HepG2 (cell line): Measurements from ENCODE around the gene ONECUT1. TPM values are rescaled to one million over a fixed set of nuclear protein-coding genes. Genes with fewer than 3 reads are reported as not detected.

Experiments used
- ATAC-seq: fragments of 200-7000 bp; cut with Tn5 transposase; 3 replicates; pipeline ENCODE4 v1.9.1; 2020; ENCODE audit warnings: mild to moderate bottlenecking, moderate library complexity
- BruUV-seq: library from RNA; stranded (reverse); fragments of 400-500 nt; replicated peaks from 2 replicates; lab custom pipeline; 2021; lab: Mats Ljungman, UMichigan
- CTCF ChIA-PET: fragments of 300-600 bp; formaldehyde crosslinking; extraction: SDS; loops from one replicate; lab custom pipeline; 2021; ENCODE audit warnings: low total read pairs, inconsistent platforms, low intra/inter-chr PET ratio; lab: Yijun Ruan, JAX
- POLR2A ChIA-PET: fragments of 350-600 bp; sonication (Branson Sonifier 250); formaldehyde crosslinking; loops from one replicate; lab custom pipeline; 2020; ENCODE audit warnings: antibody characterized with exemption, inconsistent platforms; lab: Yijun Ruan, JAX
- DNase-seq: peaks from one replicate; pipeline ENCODE4 v3.0.0-alpha.2; 2015; ENCODE audit warnings: low spot score
- FAIRE-seq: peaks from 3 replicates; lab custom pipeline; 2011; peaks lifted over from hg19 to GRCh38; lab: Jason Lieb, UNC
- H2AFZ ChIP-seq: one replicate; pipeline ENCODE4 v1.6.1; 2011; ENCODE audit warnings: low read length, inconsistent platforms
- H3K27ac ChIP-seq: fragments of 300-600 bp; 3 replicates; pipeline ENCODE4 v1.8.0; 2011; ENCODE audit warnings: mixed run types, mild to moderate bottlenecking, mixed read lengths, low read length, inconsistent platforms; ENCODE audit not compliant: insufficient read depth; ENCODE audit errors: extremely low read length
- H3K27me3 ChIP-seq, 2 experiments: fragments of 200-600 bp in 1 of 2; 2 replicates in 1 of 2; 3 replicates in 1 of 2; pipeline versions ENCODE4 v1.6.0 to v1.8.0; 2011; ENCODE audit warnings: low read length in 2 of 2, mild to moderate bottlenecking in 2 of 2, moderate library complexity in 2 of 2, inconsistent platforms in 1 of 2; ENCODE audit not compliant: insufficient read depth in 2 of 2, control insufficient read depth in 1 of 2
- H3K36me3 ChIP-seq, 2 experiments: fragments of 200-600 bp in 1 of 2; replicated peaks in 1 of 2; 2 replicates in 1 of 2; 3 replicates in 1 of 2; pipeline versions ENCODE4 v1.5.1 to v1.8.0; 2011; ENCODE audit warnings: low read length in 2 of 2, inconsistent platforms in 1 of 2; ENCODE audit not compliant: insufficient read depth in 2 of 2, control insufficient read depth in 1 of 2
- H3K4me1 ChIP-seq: 2 replicates; pipeline ENCODE4 v1.5.1; 2012; ENCODE audit warnings: low read length, inconsistent platforms; ENCODE audit not compliant: insufficient read depth
- H3K4me2 ChIP-seq: 2 replicates; pipeline ENCODE4 v1.6.0; 2011; ENCODE audit warnings: low read depth, low read length, inconsistent platforms
- H3K4me3 ChIP-seq, 3 experiments: fragments of 200-600 bp in 1 of 3; sonication (generic), shearing (Covaris generic) in 1 of 3; replicated peaks in 1 of 3; 2 replicates each; pipeline ENCODE4 v1.5.1; 2011 to 2016; ENCODE audit warnings: low read length in 3 of 3, inconsistent platforms in 2 of 3, low read depth in 2 of 3, mild to moderate bottlenecking in 2 of 3, control low read depth in 1 of 3, mixed read lengths in 1 of 3; ENCODE audit not compliant: insufficient read depth in 1 of 3
- H3K79me2 ChIP-seq: one replicate; pipeline ENCODE4 v1.6.1; 2011; ENCODE audit warnings: low read length, inconsistent platforms; ENCODE audit not compliant: insufficient read depth
- H3K9ac ChIP-seq: 2 replicates; pipeline ENCODE4 v1.6.0; 2011; ENCODE audit warnings: mild to moderate bottlenecking, low read depth, low read length, inconsistent platforms; ENCODE audit not compliant: insufficient read depth
- H3K9me3 ChIP-seq: 2 replicates; pipeline ENCODE4 v1.5.1; 2012; ENCODE audit warnings: mild to moderate bottlenecking, low read length
- H4K20me1 ChIP-seq: 2 replicates; pipeline ENCODE4 v1.6.0; 2011; ENCODE audit warnings: inconsistent platforms, mild to moderate bottlenecking, low read length, moderate library complexity; ENCODE audit not compliant: insufficient read depth
- ARID3A ChIP-seq: IDR thresholded peaks from 2 replicates; pipeline ENCODE4 v1.6.1; 2012; ENCODE audit warnings: low read depth, low read length, improper control_type of control experiment
- ARNT ChIP-seq: fragments of 450-650 bp; IDR thresholded peaks from 2 replicates; pipeline ENCODE4 v1.6.1; 2017
- ATAD3A ChIP-seq: sonication (generic); formaldehyde crosslinking; IDR thresholded peaks from 2 replicates; pipeline ENCODE4 v1.4.0; 2020; ENCODE audit warnings: missing genetic modification reagents
- BRD4 ChIP-seq: sonication (generic); formaldehyde crosslinking; IDR thresholded peaks from 2 replicates; pipeline ENCODE4 v1.4.0; 2020; ENCODE audit warnings: missing genetic modification reagents
- CREBL2 ChIP-seq: sonication (generic); formaldehyde crosslinking; IDR thresholded peaks from 2 replicates; pipeline ENCODE4 v1.8.1; 2023; ENCODE audit warnings: missing genetic modification reagents, mild to moderate bottlenecking, borderline replicate concordance
- GLMP ChIP-seq: sonication (generic); formaldehyde crosslinking; IDR thresholded peaks from 2 replicates; pipeline ENCODE4 v1.9.0; 2021; ENCODE audit warnings: missing genetic modification reagents, mild to moderate bottlenecking, borderline replicate concordance
- IKZF5 ChIP-seq: IDR thresholded peaks from 2 replicates; pipeline ENCODE4 v1.6.1; 2018; ENCODE audit warnings: missing genetic modification reagents, mild to moderate bottlenecking, missing compliant biosample characterization
- ISX ChIP-seq: sonication (generic); formaldehyde crosslinking; conservative IDR thresholded peaks from 2 replicates; pipeline ENCODE4 v1.5.0; 2020; ENCODE audit warnings: missing genetic modification reagents
- MAFK ChIP-seq, 2 experiments: IDR thresholded peaks in 1 of 2; conservative IDR thresholded peaks in 1 of 2; 2 replicates each; pipeline ENCODE4 v1.6.1; 2011; ENCODE audit warnings: improper control_type of control experiment in 2 of 2, low read length in 2 of 2
- MXD1 ChIP-seq: sonication (generic); formaldehyde crosslinking; IDR thresholded peaks from 2 replicates; pipeline ENCODE4 v1.4.0; 2020; ENCODE audit warnings: mild to moderate bottlenecking, missing genetic modification reagents
- NFYC ChIP-seq: IDR thresholded peaks from 2 replicates; pipeline ENCODE4 v1.6.1; 2016; ENCODE audit warnings: missing genetic modification reagents, missing compliant biosample characterization
- SKIL ChIP-seq: sonication (generic); formaldehyde crosslinking; IDR thresholded peaks from 2 replicates; pipeline ENCODE4 v1.8.0; 2022; ENCODE audit warnings: missing genetic modification reagents, mild to moderate bottlenecking, moderate library complexity, borderline replicate concordance
- ZFP41 ChIP-seq: sonication (generic); formaldehyde crosslinking; IDR thresholded peaks from 2 replicates; pipeline ENCODE4 v1.4.0; 2020; ENCODE audit warnings: mild to moderate bottlenecking, missing genetic modification reagents, borderline replicate concordance
- ZNF598 ChIP-seq: sonication (generic); formaldehyde crosslinking; IDR thresholded peaks from 2 replicates; pipeline ENCODE4 v1.5.1; 2020; ENCODE audit warnings: mild to moderate bottlenecking, missing genetic modification reagents, borderline replicate concordance
- ZNF737 ChIP-seq: sonication (generic); formaldehyde crosslinking; IDR thresholded peaks from 2 replicates; pipeline ENCODE4 v1.5.0; 2020; ENCODE audit warnings: missing genetic modification reagents, mild to moderate bottlenecking, borderline replicate concordance
- WGBS: methylation state at CpG from one replicate; pipeline ENCODE4 v1.1.6; 2017; ENCODE audit warnings: low lambda C conversion rate; 5-methylcytosine and 5-hydroxymethylcytosine counted together
- in situ Hi-C: cut with HindIII; loops from 2 replicates; pipeline ENCODE4 v1.10.0; 2017; ENCODE audit warnings: low pct_unique_long_range_greater_than_20kb; ENCODE audit not compliant: extremely low pct_ligation_motif_present
- intact Hi-C: fragments of 100-400 bp; cut with micrococcal nuclease; formaldehyde crosslinking; loops from one replicate; pipeline ENCODE4 v1.10.0; 2022; ENCODE audit not compliant: unreplicated experiment
- polyA plus RNA-seq, 8 experiments: library from polyadenylated mRNA; depleted of rRNA in 3 of 8; stranded (reverse) in 7 of 8; unstranded in 1 of 8; fragments of >200 nt; fragmentation: Illumina TruSeq in 4 of 8; extraction: Trizol in 4 of 8; gene quantifications; 2 replicates each; pipeline versions ENCODE4 v1.2.1 to v1.2.3, GENCODE V29; 2011 to 2016; ENCODE audit warnings: low read depth in 4 of 8, missing spikeins in 1 of 8, mixed read lengths in 1 of 8; ENCODE audit not compliant: insufficient read depth in 1 of 8
- total RNA-seq, 5 experiments: library from RNA; depleted of rRNA; stranded (reverse); fragments of >200 nt; fragmentation: Illumina TruSeq; extraction: Trizol; gene quantifications; 2 replicates each; pipeline ENCODE4 v1.2.3, GENCODE V29; 2016; ENCODE audit warnings: low read depth in 1 of 5

The ONECUT1 gene
- total and polyA plus RNA-seq, 2 of the 13 experiments (the other 11 are each of a cell fraction or from before 2014, with no cell fraction given), result 3.5 to 9.1 TPM

GRCh38 chr15:52789601-52790168, 451 bp downstream of the ONECUT1 start:
- ATAC-seq, result peak; percentile 25
- Histone ChIP-seq H3K79me2 (peaks cover 34% of the 10 kb centered on the region), H2AFZ (no peak overlapping the region), H3K9me3 (peaks cover 10% of the 10 kb centered on the region; the same call in 1 of the 2 replicates), H3K27ac (peak overlapping the region; percentile 69), H3K27me3 (peaks cover 0 to 19% of the 10 kb centered on the region in 2 experiments; a peak in 3 of 5 replicates), H3K4me3 (peak overlapping the region; percentile 67 to 80 (median 76)), H3K9ac (peak overlapping the region; percentile 64), H3K36me3 (no peaks in the 10 kb centered on the region), H3K4me1 (peaks cover 27% of the 10 kb centered on the region), H4K20me1 (no peaks in the 10 kb centered on the region), H3K4me2 (peak overlapping the region; percentile 89)
- POLR2A ChIA-PET, result interaction anchor here (1.5 kb wide), 1 partner anchor 35 kb away, joined by 4 read pairs; no protein-coding TSS in a partner anchor
- 1% methylated on average over 19 of the region's 51 CpGs for WGBS
- no peak for FAIRE-seq
- DNase-seq, result no peak
- intact Hi-C loops, result loop anchor here (10.0 kb wide), 1 partner anchor 245 kb away; no protein-coding TSS in a partner anchor
- in situ Hi-C loops, result loop anchor here (10.0 kb wide), 1 partner anchor 925 kb away; no protein-coding TSS in a partner anchor
- CTCF ChIA-PET, result no interaction called here
- BruUV-seq, result TSS peak; percentile 69
- no peak for TF ChIP-seq MAFK (conservative IDR thresholded peaks at IDR 0.05 in 1 of 2, IDR thresholded peaks at IDR 0.05 in 1 of 2; ENCODE audit: low read length in 2 of 2)
- TF ChIP-seq ZFP41 (CRISPR knock-in tag), result no peak
- no peak for TF ChIP-seq ATAD3A
- TF ChIP-seq BRD4 (CRISPR knock-in tag), result 0 out of 2 replicates have a peak, but pooled peaks have one; percentile 22
- TF ChIP-seq ISX (CRISPR knock-in tag), result no peak
- no peak for TF ChIP-seq IKZF5
- TF ChIP-seq CREBL2 (CRISPR knock-in tag), result no peak
- no peak for TF ChIP-seq MXD1
- TF ChIP-seq ARID3A, result no peak
- no peak for TF ChIP-seq ZNF737 (CRISPR knock-in tag)
- TF ChIP-seq NFYC, result no peak
- TF ChIP-seq GLMP (CRISPR knock-in tag), result no peak
- TF ChIP-seq ZNF598 (CRISPR knock-in tag), result no peak
- TF ChIP-seq SKIL, result no peak
- TF ChIP-seq ARNT, result no peak
